ENCODE results near the gene PGAP2.
"Not testable (repeated sequence)": the region's sequence is repeated elsewhere in the genome, so short reads cannot be mapped to it uniquely, and the experiment has no call there.

Gene PGAP2

GRCh38 chr11:3807909-3808860, at the start of gene PGAP2:
TSS of gene PGAP2 (plus strand) at chr11:3808560. CDS start at chr11:3811260, 2,700 bp downstream.
- DNase-seq (ENCODE audit: low read depth in 4 of 4, low spot score in 1 of 4) = peak; percentile 32 to 57 (median 34)

DNA sequence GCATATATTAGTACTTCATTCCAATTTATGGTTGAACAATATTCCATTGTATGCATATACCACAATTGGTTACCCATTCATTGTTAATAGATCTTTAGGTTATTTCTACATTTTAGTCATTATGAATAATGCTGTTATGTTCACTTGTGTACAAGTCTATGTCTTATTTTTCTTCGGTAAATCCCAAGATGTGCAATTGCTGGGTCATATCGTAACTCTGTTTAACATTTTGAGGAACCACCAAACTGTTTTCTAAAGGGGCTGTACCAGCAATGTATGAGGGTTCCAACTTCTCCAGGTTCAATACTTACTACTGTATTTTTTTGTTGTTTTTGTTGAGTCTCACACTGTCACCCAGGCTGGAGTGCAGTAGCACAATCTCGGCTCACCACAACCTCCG, 44.1 kb upstream of the PGAP2 start:
- DNase-seq (ENCODE audit: low read depth in 4 of 4, low spot score in 1 of 4) = no peak

GRCh38 chr11:3766836-3767235, 41.5 kb upstream of the PGAP2 start:
- DNase-seq (ENCODE audit: low read depth in 4 of 4, low spot score in 1 of 4) = not testable (repeated sequence)

GRCh38 chr11:3767536-3767935, 40.8 kb upstream of the PGAP2 start:
- no peak for DNase-seq (ENCODE audit: low read depth in 4 of 4, low spot score in 1 of 4)

- DNase-seq (ENCODE audit: low read depth in 4 of 4, low spot score in 1 of 4) = no peak
Measured at GRCh38 chr11:3773180-3773579, 35.2 kb upstream of the PGAP2 start.

GRCh38 chr11:3775736-3776406, 32.5 kb upstream of the PGAP2 start:
- DNase-seq (ENCODE audit: low read depth in 4 of 4, low spot score in 1 of 4) = no peak

- DNase-seq (ENCODE audit: low read depth in 4 of 4, low spot score in 1 of 4) = no peak
Measured at GRCh38 chr11:3781423-3781822, 26.9 kb upstream of the PGAP2 start.

DNA sequence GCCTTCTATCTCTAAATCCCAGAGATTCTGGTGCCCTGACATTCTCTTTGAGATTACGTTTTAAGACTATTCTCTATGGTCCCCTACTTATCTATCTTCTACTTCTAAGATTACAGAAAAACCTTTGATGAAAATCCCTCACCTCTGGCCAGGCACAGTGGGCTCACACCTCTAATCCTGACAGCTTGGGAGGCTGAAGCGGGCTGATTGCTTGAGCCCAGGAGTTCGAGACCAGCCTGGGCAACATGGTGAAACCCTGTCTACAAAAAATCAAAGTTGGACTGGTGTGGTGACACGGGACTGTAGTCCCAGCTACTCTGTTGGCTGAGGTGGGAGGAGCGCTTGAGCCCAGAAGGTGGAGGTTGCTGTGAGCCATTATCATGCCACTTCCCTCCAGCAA, 25.4 kb upstream of the PGAP2 start:
- no peak for DNase-seq (ENCODE audit: low read depth in 4 of 4, low spot score in 1 of 4)

- DNase-seq (ENCODE audit: low read depth in 4 of 4, low spot score in 1 of 4) = no peak
Measured at GRCh38 chr11:3783611-3784010, 24.7 kb upstream of the PGAP2 start.

DNA sequence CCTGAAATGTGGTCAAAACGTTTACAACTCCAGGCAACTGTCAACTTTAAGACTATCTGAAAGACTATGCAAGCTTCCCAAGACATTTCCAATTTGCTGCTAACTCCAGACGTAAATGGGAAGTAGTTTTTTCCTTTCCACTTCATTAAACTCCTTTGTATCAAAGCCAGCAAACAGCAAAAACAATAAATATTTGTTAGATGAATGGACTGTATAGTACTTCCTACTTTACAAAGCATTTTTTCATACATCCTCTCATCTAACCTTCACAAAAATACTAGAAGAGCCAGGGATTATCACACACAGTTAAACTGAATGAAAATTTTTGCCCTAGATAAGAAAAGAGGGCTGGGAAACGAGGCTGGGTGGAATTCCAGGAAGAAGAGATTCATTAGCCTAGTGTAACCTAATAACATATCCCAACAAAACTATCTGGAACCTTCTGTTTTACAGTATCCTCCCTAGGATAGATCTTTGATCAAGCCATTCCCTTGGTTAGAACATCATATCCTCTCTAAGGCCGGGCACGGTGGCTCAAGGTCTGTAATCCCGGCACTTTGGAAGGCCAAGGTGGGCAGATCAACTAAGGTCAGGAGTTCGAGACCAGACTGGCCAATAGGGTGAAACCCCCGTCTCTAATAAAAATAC, 21.5 kb upstream of the PGAP2 start:
- no peak for DNase-seq (ENCODE audit: low read depth in 4 of 4, low spot score in 1 of 4)

- DNase-seq (ENCODE audit: low read depth in 4 of 4, low spot score in 1 of 4) = not testable (repeated sequence)
Measured at GRCh38 chr11:3794387-3794786, 14.0 kb upstream of the PGAP2 start.

GRCh38 chr11:3795131-3796001, 13.0 kb upstream of the PGAP2 start:
- DNase-seq (ENCODE audit: low read depth in 4 of 4, low spot score in 1 of 4) = no peak

GRCh38 chr11:3796002-3796311, 12.4 kb upstream of the PGAP2 start:
- DNase-seq (ENCODE audit: low read depth in 4 of 4, low spot score in 1 of 4) = no peak

DNA sequence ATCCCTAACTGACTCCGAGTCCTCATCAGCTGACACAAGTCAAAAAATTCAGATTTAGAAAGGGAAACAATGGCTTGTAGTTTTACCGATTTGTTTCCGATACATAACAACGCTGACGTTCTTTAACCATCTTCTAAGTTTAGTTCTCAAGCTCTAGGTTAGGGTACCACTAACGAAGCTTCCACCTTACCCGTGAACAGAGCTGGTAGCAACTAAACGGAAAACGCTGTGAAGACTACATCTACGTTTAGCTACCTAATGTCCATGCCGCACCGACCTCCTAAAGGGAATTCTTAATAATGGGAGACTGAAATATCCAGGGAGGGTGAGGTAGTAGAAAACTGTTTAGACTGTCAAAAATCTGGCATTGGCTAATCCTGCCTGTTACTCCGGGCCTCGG, 12.0 kb upstream of the PGAP2 start:
- no peak for DNase-seq (ENCODE audit: low read depth in 4 of 4, low spot score in 1 of 4)

- no peak for DNase-seq (ENCODE audit: low read depth in 4 of 4, low spot score in 1 of 4)
Measured at GRCh38 chr11:3796801-3797328, 11.5 kb upstream of the PGAP2 start.

GRCh38 chr11:3797329-3798090, 10.8 kb upstream of the PGAP2 start, which contains the start of gene NUP98:
TSS of gene NUP98 (minus strand) at chr11:3797554. CDS start at chr11:3782117, 15,437 bp downstream.
- peak; percentile 97 to 99 (median 98) for DNase-seq (ENCODE audit: low read depth in 4 of 4, low spot score in 1 of 4)

DNA sequence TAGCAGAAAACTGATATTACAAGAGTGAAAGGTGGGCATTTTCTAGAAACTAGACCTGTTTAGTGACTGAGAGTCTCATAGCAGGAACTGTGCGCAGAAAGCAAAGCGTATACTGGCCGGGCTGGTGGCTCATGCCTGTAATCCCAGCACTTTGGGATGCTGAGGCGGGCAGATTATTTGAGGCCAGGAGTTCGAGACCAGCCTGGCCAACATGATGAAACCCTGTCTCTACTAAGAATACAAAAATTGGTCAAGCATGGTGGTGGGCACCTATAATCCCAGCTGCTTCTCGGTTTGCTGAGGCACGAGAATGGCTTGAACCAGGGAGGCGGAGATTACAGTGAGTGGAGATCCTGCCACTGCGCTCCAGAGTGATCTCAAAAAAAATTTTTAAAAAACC, 9.2 kb upstream of the PGAP2 start:
- DNase-seq (ENCODE audit: low read depth in 4 of 4, low spot score in 1 of 4) = no peak

DNA sequence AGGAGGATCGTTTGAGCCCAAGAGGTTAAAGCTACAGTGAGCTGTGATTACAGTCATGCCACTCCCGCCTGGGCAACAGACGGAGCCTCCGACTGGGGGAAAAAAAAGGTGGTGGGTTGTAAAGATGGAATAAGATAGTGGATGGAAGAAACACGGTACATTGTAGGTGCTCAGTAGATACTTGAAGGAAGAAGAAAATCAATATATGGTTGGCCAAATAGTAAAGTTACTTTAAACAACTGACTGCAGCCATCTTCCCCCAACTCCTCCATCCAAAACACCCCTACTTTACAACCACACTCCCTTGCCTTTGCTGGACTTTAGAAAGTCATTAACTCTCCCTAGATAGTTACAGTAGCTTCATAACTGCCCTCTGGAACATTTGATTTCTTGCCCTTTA, 8.5 kb upstream of the PGAP2 start:
- DNase-seq (ENCODE audit: low read depth in 4 of 4, low spot score in 1 of 4) = no peak

GRCh38 chr11:3802011-3802790, 6.2 kb upstream of the PGAP2 start:
- no peak for DNase-seq (ENCODE audit: low read depth in 4 of 4, low spot score in 1 of 4)
